Suprapubic skin (tissue), 4 donors: Measurements from ENCODE around the gene RAP1GDS1.

Experiments used
- POLR2A ChIP-seq, 2 donors: fragments of 450-650 bp; IDR thresholded peaks; one replicate each; pipeline ENCODE4 v1.6.1; 2017; ENCODE audit warnings: antibody characterized with exemption in 2 of 2, mild to moderate bottlenecking in 2 of 2, moderate library complexity in 2 of 2
- POLR2AphosphoS5 ChIP-seq, 3 donors: sonication (generic); formaldehyde crosslinking; IDR thresholded peaks; one replicate each; pipeline ENCODE4 v1.6.1; 2017; ENCODE audit warnings: antibody characterized with exemption in 3 of 3
- TF ChIP-seq, protein P1 (sequence below), 2 donors: fragments of 200-600 bp in 1 of 2; fragments of 450-650 bp in 1 of 2; sonication (generic) in 1 of 2; IDR thresholded peaks; one replicate each; pipeline ENCODE4 v1.5.1; 2016 to 2019; ENCODE audit warnings: antibody characterized with exemption in 2 of 2, mild to moderate bottlenecking in 1 of 2, moderate library complexity in 1 of 2

- TF ChIP-seq, protein P1, sequence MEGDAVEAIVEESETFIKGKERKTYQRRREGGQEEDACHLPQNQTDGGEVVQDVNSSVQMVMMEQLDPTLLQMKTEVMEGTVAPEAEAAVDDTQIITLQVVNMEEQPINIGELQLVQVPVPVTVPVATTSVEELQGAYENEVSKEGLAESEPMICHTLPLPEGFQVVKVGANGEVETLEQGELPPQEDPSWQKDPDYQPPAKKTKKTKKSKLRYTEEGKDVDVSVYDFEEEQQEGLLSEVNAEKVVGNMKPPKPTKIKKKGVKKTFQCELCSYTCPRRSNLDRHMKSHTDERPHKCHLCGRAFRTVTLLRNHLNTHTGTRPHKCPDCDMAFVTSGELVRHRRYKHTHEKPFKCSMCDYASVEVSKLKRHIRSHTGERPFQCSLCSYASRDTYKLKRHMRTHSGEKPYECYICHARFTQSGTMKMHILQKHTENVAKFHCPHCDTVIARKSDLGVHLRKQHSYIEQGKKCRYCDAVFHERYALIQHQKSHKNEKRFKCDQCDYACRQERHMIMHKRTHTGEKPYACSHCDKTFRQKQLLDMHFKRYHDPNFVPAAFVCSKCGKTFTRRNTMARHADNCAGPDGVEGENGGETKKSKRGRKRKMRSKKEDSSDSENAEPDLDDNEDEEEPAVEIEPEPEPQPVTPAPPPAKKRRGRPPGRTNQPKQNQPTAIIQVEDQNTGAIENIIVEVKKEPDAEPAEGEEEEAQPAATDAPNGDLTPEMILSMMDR (IDR thresholded peaks at IDR 0.05) = no peak
- TF ChIP-seq POLR2A (IDR thresholded peaks at IDR 0.05) (no peak), POLR2AphosphoS5 (IDR thresholded peaks at IDR 0.05) (no peak)
Observed at GRCh38 chr4:98484031-98484430, 222.8 kb downstream of the RAP1GDS1 start.
